Fibroblast of skin of right biceps (primary cell): ENCODE measurements around the gene CORO2A.

Experiments used
- DNase-seq: peaks from one replicate; pipeline ENCODE4 v3.0.0-alpha.2; 2013

The CORO2A gene, protein sequence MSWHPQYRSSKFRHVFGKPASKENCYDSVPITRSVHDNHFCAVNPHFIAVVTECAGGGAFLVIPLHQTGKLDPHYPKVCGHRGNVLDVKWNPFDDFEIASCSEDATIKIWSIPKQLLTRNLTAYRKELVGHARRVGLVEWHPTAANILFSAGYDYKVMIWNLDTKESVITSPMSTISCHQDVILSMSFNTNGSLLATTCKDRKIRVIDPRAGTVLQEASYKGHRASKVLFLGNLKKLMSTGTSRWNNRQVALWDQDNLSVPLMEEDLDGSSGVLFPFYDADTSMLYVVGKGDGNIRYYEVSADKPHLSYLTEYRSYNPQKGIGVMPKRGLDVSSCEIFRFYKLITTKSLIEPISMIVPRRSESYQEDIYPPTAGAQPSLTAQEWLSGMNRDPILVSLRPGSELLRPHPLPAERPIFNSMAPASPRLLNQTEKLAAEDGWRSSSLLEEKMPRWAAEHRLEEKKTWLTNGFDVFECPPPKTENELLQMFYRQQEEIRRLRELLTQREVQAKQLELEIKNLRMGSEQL

GRCh38 chr9:98192503-98193335 lies at the start of gene CORO2A:
CORO2A (minus strand) TSS chr9:98192637; CDS start chr9:98157660, 34,977 bp downstream.
- peak; percentile 65 for DNase-seq

DNA sequence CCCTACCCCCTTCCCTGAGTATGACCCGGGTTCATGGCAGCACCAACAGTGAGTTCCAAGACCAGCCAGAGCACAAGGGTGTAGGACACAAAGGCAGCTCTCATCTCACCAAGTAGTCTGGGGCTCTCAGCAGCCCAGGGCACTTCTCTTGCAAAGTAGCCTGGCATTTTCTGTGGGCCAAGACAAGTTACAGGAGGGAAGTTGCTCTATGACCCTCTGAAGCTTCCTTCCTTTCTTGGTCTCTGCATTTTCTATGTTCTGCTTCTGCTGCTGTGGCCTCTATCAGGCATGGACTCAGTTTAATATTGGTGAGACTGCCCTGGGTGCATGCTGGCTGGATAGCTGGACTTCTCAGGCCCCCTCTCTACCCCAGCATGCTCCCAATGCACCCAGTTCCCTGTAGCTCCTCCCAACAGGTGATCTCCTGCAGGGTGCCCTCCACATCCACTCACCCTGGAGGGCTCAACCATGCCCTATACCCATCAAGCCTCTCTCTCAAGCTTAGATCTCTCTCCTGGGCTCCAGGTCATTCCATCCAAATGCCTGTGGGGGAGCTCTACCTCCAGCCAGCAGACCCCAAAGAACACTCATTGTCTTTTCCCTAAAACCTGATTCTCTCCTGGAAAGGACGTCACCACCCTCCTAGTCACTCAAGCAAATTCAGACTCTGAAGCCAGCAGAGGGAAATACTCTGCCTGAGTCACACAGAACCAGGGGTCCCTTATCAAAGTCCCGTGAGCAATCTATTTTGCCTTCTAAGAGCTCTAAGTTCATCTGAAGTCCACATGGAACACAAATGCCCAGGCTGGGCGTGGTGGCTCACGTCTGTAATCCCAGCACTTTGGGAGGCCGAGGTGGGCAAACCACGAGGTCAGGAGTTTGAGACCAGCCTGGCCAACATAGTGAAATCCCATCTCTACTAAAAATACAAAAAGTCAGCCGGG lies 49.2 kb upstream of the CORO2A start:
- no peak for DNase-seq

DNA sequence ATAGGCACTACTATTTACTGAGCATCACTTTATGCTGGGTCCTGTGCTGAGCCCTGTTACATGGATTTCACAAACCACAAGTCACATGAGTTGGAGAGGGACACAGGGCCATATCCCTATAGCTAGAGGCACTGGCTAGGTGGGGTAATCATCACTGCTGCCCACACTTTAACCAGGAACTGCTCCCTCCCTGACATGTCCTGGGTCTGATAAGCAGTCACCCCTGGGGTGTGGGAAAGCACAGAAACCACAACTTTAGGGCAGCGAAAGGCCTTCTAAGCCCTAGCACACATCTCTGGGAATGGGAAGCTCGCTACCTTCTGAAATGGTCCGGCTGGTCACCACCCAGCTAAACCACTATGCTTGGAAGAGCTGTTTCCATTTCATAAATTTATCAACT lies 48.0 kb upstream of the CORO2A start:
- no peak for DNase-seq

DNA sequence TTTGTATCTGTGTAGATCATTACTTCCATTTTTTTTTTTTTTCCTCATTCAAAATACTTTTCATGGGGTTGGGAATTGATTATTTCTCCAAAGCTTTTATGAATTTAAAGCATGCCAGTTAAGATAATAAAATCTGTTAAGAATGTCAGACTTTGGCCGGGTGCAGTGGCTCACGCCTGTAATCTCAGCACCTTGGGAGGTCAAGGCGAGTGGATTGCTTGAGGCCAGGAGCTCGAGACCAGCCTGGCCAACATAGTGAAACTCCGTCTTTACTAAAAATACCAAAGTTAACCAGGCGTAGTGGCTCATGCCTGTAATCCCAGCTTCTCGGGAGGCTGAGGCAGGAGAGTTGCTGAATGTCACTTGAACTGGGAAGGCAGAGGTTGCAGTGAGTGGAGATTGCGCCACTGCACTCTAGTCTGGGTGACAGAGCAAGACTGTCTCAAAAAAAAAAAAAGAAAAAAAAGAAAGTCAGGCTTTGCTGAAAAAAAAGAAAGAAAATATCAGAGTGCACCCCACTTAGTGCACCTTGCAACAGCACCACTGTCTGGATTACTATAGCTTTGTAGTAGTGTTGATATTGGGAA lies 44.6 kb upstream of the CORO2A start:
- DNase-seq = no peak

DNA sequence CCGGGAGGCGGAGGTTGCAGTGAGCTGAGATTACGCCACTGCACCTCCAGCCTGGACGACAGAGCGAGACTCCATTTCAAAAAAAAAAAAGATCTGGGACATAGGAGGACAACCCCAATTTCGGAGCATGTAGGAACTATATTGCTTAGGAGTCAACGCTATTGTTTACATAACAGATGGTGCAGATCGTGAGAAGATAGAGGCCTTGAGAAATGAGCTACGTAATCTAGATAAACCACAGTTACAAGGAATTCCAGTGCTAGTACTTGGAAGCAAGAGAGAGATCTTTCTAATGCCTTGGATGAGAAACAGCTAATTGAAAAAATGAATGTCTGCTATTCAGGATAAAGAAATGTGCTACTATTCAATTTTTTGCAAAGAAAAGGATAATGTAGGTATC lies 42.7 kb upstream of the CORO2A start:
- no peak for DNase-seq

DNA sequence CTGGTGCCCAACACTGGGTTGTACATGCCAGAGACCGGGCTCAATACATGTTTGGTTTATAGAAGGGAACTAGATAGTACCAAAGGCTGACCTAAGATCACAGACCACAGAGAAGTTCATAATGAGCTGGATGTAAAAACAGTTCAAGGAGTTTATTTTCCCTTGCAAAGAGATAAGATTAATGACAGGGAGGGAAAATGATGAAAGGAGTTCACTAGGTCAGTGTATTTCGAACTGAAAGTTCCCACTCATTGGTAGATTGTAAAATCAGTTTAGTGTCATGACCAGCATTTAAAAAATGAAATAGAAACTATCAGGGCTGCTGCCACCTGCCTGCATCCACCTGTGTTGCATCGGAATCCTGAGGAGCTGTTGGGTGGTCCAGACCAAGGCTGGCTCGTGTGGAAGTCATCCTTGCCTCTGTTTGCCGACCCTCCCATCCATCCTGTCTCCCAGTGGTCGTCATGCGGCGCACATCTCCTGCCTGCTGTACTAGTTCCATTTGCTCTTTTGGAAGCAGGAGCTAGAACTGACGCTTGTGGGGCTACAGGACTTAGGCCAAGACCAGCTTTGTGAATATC lies 41.9 kb upstream of the CORO2A start:
- DNase-seq = no peak

DNA sequence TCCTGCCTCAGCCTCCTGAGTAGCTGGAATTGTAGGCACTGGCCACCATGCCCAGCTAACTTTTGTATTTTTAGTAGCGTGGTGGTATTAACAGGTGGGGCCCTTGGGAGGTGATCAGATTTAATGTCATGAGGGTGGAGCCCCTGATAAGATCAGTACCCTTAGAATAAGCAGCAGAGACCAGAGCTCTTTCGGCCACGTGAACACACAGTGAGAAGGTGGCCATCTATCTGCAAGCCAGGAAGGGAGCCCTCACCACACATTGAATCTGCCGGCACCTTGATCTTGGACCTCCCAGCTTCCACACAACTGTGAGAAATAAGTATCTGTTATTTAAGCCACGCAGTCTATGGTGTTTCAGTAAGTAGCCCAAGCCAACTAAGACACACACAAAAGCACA lies 40.5 kb upstream of the CORO2A start:
- no peak for DNase-seq

GRCh38 chr9:98231770-98232478 lies 39.5 kb upstream of the CORO2A start:
- DNase-seq = peak; percentile 83

DNA sequence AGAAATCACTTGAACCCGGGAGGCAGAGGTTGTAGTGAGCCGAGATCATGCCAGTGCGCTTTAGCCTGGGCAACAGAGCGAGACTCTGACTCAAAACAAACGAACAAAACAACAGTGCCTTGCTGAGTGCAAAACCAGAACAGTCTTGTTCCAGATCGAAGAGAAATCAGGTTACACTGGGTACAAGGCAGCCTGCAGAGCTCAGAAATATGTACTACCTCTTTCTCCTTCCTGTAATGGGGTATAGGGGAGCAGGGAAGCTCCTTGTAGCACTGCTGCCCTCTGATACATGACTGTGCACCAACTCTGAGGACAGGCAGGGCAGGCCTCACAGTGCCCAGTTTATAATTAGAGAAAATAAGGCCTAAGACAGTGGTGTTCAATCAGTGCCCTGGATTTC lies 38.4 kb upstream of the CORO2A start:
- no peak for DNase-seq

GRCh38 chr9:98230304-98230703 lies 37.9 kb upstream of the CORO2A start:
- no peak for DNase-seq

GRCh38 chr9:98229620-98230019 lies 37.2 kb upstream of the CORO2A start:
- DNase-seq = no peak

- DNase-seq = no peak
These were observed 36.6 kb upstream of the CORO2A start for GRCh38 chr9:98229090-98229395.

- no peak for DNase-seq
These were observed 36.1 kb upstream of the CORO2A start for GRCh38 chr9:98228392-98229089.

DNA sequence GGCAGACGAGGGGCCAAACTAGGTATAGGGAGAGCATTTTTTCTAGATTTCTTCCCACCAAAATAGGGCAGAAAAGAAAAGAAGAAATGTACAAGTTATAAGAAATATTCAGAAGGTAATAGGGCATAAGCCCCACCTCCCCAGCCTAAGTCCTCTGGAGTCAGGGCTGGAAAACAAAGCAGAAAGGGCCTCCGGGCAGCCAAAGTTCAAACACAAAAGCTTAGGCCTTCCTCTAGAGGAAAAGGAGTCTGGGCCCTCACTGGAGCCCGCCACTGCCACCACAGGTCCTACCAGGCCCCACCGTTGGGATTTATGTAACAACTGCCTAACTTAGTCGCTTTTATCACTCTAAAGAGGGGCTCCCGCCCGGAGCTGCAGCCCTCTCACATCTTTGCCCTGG lies 35.4 kb upstream of the CORO2A start:
- DNase-seq = no peak

DNA sequence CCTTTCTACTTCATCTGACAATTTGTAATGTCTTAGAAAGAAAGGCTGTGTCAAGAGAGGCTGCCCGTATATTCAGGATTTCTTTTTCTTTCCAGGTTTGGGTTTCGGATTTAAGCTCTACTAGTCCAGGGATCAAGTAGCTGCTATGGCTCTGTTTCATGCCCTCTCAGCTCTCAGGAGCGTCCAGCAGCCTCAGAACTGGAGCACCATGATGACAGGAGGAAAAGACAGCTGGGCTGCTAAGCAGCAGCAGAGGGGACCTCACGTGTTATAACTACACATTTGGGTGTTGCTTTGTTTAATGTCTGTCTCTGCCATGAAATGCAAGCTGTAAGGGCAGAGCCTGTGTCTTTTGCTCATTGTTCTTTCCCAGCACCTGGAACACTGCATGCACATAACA lies 34.5 kb upstream of the CORO2A start:
- DNase-seq = no peak

DNA sequence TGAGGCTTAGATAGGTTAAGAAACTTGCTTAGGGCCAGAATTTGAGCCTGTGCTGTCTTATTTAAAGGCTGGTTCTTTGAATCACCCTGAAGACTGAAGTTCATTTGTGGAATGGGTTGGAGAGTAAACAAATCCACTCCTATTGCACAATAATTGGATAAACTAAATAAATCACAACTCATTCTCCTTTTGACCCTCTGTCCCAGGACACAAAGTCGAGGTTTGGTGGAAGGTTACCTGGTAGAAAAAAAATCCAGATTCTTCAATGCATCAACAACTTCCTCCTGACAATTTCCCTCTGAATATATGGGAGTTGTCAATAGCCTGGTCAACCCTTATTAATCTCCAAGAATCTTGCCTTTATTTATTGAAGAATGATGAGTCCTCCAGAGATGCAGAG lies 34.1 kb upstream of the CORO2A start:
- DNase-seq = no peak

GRCh38 chr9:98225015-98225442 lies 32.6 kb upstream of the CORO2A start:
- DNase-seq = no peak

DNA sequence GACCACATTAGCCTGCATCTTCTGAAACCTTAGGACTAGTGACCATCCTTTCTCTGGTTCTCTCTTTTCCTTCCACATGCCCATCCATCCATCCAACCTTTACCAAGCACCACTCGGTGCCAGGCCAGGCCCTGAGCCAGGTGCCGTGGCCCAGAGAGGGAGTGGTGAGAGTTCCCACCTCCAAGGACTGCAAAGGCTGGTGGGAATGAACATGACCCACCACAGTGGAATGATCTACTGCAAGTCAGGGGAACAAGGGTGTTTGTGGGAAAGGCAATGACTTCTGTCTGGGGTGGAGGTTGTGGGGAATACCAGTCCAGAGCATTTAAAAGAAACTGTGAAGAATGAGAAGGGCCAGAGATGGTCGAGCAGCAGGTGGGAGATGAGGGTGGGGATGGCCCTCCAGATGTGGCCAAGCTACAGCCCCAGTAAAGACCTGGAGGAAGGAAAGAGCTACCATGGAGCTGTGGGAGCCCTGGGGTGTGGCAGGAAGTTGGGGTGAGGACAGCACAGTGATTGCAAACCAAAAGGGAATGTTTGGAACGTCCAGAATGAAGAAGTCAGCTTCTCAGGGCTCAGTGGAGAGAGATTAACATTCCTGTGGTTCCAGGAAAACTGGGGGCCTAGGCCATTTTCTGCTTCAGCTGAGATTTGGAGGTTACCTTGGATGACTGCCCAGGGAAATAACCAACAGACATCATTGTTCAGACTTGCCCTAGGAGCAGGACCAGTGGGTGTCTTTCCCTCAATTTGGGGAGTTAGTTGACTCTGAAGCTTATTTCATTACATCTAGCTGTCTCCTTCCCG lies 30.7 kb upstream of the CORO2A start:
- peak; percentile 100 for DNase-seq

DNA sequence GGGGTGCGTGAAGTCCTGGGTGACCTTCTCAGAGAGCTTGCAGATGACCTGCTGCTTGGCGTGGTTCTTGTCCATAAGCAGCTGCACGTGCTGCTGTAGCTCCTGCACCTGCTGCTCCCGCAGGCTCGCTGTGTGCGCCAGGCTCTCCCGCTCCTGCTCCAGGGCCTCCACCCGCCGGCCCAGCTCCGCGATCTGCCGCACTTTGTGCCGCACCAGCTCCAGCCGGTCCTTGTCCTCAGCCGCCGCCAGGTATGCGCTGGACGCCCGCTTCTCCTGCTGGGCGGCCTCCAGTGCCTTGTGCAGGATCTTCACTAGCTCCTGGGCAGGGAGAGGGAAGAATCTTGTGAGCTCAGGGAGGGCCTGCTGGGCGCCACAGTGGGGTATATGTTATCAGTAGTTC lies 28.5 kb upstream of the CORO2A start:
- no peak for DNase-seq

- DNase-seq = no peak
These were observed 27.4 kb upstream of the CORO2A start for GRCh38 chr9:98219794-98220370.
